A673 (cell line): ENCODE results near the gene MICAL2. TPM values are rescaled to one million over a fixed set of nuclear protein-coding genes. Genes with fewer than 3 reads are reported as not detected.

Experiments used
- BruUV-seq: library from RNA; stranded (reverse); fragments of 400-500 nt; replicated peaks from 2 replicates; lab custom pipeline; 2021; lab: Mats Ljungman, UMichigan
- CTCF ChIA-PET: fragments of 300-600 bp; sonication (Branson Sonifier 250); formaldehyde crosslinking; loops from one replicate; lab custom pipeline; 2022; ENCODE audit warnings: antibody characterized with exemption; lab: Charles Lee
- POLR2A ChIA-PET: fragments of 300-600 bp; sonication (Branson Sonifier 250); formaldehyde crosslinking; loops from one replicate; lab custom pipeline; 2022; ENCODE audit warnings: antibody characterized with exemption; ENCODE audit not compliant: low non-redundant PET; lab: Charles Lee
- DNase-seq: peaks from one replicate; pipeline ENCODE4 v3.0.0-alpha.2; 2015; ENCODE audit warnings: low spot score
- H3K27ac ChIP-seq: fragments of 200-600 bp; sonication (generic); 2 replicates; pipeline ENCODE4 v1.5.1; 2016; ENCODE audit warnings: mixed run types, low read depth, mild to moderate bottlenecking, mixed read lengths, antibody characterized with exemption, low read length; ENCODE audit not compliant: poor library complexity, severe bottlenecking
- H3K27me3 ChIP-seq: fragments of 200-600 bp; sonication (generic); replicated peaks from 2 replicates; pipeline ENCODE4 v1.6.1; 2017; ENCODE audit warnings: mixed run types, low read depth, mild to moderate bottlenecking, mixed read lengths, antibody characterized with exemption, low read length; ENCODE audit not compliant: insufficient read depth, poor library complexity
- H3K36me3 ChIP-seq: fragments of 200-600 bp; sonication (generic); 2 replicates; pipeline ENCODE4 v1.6.1; 2016; ENCODE audit warnings: mixed run types, mild to moderate bottlenecking, mixed read lengths, antibody characterized with exemption, low read length; ENCODE audit not compliant: insufficient read depth, poor library complexity, severe bottlenecking
- H3K4me1 ChIP-seq: fragments of 200-600 bp; sonication (generic); 2 replicates; pipeline ENCODE4 v1.6.1; 2017; ENCODE audit warnings: mixed run types, mild to moderate bottlenecking, mixed read lengths, antibody characterized with exemption, low read length; ENCODE audit not compliant: insufficient read depth, poor library complexity, severe bottlenecking
- H3K4me3 ChIP-seq: fragments of 200-600 bp; sonication (generic); 2 replicates; pipeline ENCODE4 v1.5.1; 2016; ENCODE audit warnings: low read depth, mixed run types, mild to moderate bottlenecking, mixed read lengths, low read length; ENCODE audit not compliant: poor library complexity, severe bottlenecking
- H3K9me3 ChIP-seq: fragments of 200-600 bp; sonication (generic); 2 replicates; pipeline ENCODE4 v1.6.1; 2016; ENCODE audit warnings: mixed run types, low read depth, mild to moderate bottlenecking, mixed read lengths, antibody characterized with exemption, low read length; ENCODE audit not compliant: poor library complexity, severe bottlenecking
- CTCF ChIP-seq: fragments of 300-800, 200-600 bp; sonication (generic); conservative IDR thresholded peaks from 2 replicates; pipeline ENCODE4 v1.5.1; 2017; ENCODE audit warnings: low read depth, mild to moderate bottlenecking, antibody characterized with exemption, low read length, moderate library complexity, mixed read lengths
- EZH2 ChIP-seq: fragments of 200-600 bp; sonication (generic); IDR thresholded peaks from 2 replicates; pipeline ENCODE4 v1.6.1; 2017; ENCODE audit warnings: borderline replicate concordance, low read depth, mild to moderate bottlenecking, mixed read lengths, antibody characterized with exemption, low read length; ENCODE audit not compliant: poor library complexity, severe bottlenecking
- intact Hi-C: fragments of 100-400 bp; cut with micrococcal nuclease; formaldehyde crosslinking; loops from one replicate; pipeline ENCODE4 v1.10.0; 2022; ENCODE audit not compliant: unreplicated experiment
- total RNA-seq: library from RNA; stranded (reverse); gene quantifications from 2 replicates; pipeline ENCODE4 v1.2.3, GENCODE V29; 2021

Gene MICAL2
- total RNA-seq, 1 experiment from 2014 or later, result 1.1 TPM

GRCh38 chr11:12273618-12273995, 163.2 kb downstream of the MICAL2 start:
- no peak overlapping the region for H3K4me3 ChIP-seq
- no peak for TF ChIP-seq EZH2
- no peak for TF ChIP-seq CTCF
- intact Hi-C loops, result no loop called here
- no peaks in the 10 kb centered on the region for H3K27me3 ChIP-seq
- no peak for DNase-seq
- H3K9me3 ChIP-seq, result no peaks in the 10 kb centered on the region
- ChIA-PET POLR2A (no interaction called here), CTCF (no interaction called here)
- no peaks in the 10 kb centered on the region for H3K36me3 ChIP-seq
- H3K4me1 ChIP-seq, result no peaks in the 10 kb centered on the region
- H3K27ac ChIP-seq, result no peak overlapping the region
- BruUV-seq, result no TSS peak

GRCh38 chr11:12274056-12274455, 163.7 kb downstream of the MICAL2 start:
- H3K4me1 ChIP-seq, result no peaks in the 10 kb centered on the region
- no peaks in the 10 kb centered on the region for H3K27me3 ChIP-seq
- TF ChIP-seq EZH2 (no peak), CTCF (no peak)
- POLR2A ChIA-PET, result no interaction called here
- H3K4me3 ChIP-seq, result no peak overlapping the region
- intact Hi-C loops, result no loop called here
- H3K27ac ChIP-seq, result no peak overlapping the region
- DNase-seq, result no peak
- CTCF ChIA-PET, result no interaction called here
- no peaks in the 10 kb centered on the region for H3K36me3 ChIP-seq
- BruUV-seq, result no TSS peak
- H3K9me3 ChIP-seq, result no peaks in the 10 kb centered on the region

GRCh38 chr11:12274558-12275197, 164.3 kb downstream of the MICAL2 start:
- no peak for DNase-seq
- Histone ChIP-seq H3K27me3 (no peaks in the 10 kb centered on the region), H3K36me3 (no peaks in the 10 kb centered on the region), H3K4me3 (no peak overlapping the region), H3K27ac (no peak overlapping the region), H3K4me1 (no peaks in the 10 kb centered on the region), H3K9me3 (no peaks in the 10 kb centered on the region)
- POLR2A ChIA-PET, result no interaction called here
- no peak for TF ChIP-seq EZH2
- no peak for TF ChIP-seq CTCF
- CTCF ChIA-PET, result no interaction called here
- BruUV-seq, result no TSS peak
- intact Hi-C loops, result no loop called here
